ENCODE results near the gene MYL4.

GRCh38 chr17:47240806-47241205, 31.7 kb downstream of the MYL4 start:
- TF ChIP-seq HCFC1 (IDR thresholded peaks at IDR 0.05; ENCODE audit: low read length) = no peak
- TF ChIP-seq TCF12 (IDR thresholded peaks at IDR 0.05; ENCODE audit: low read depth, low read length) = no peak
- TF ChIP-seq CTCF (IDR thresholded peaks at IDR 0.05 in 2 of 3, conservative IDR thresholded peaks at IDR 0.05 in 1 of 3; ENCODE audit: control insufficient read depth in 2 of 3, extremely low read depth in 1 of 3, insufficient read depth in 1 of 3, low read depth in 3 of 3, low read length in 3 of 3) = no peak
- no peak for TF ChIP-seq STAT1 (conservative IDR thresholded peaks at IDR 0.05)
- no peak for TF ChIP-seq PBX3 (IDR thresholded peaks at IDR 0.05; ENCODE audit: insufficient replicate concordance, low read depth, low read length)
- TF ChIP-seq STAT3 (IDR thresholded peaks at IDR 0.05; ENCODE audit: low read depth, low read length) = no peak
- no peak for TF ChIP-seq TAF1 (IDR thresholded peaks at IDR 0.05; ENCODE audit: borderline replicate concordance, low read depth, low read length)
- no peak for TF ChIP-seq POLR2A (IDR thresholded peaks at IDR 0.05; ENCODE audit: low read depth, low read length)
- no peak for TF ChIP-seq POLR2AphosphoS5 (IDR thresholded peaks at IDR 0.05; ENCODE audit: low read length)
- no peak for TF ChIP-seq ZSCAN29 (IDR thresholded peaks at IDR 0.05)
- TF ChIP-seq RFX5 (IDR thresholded peaks at IDR 0.05; ENCODE audit: low read depth, low read length) = no peak
- TF ChIP-seq YBX1 (IDR thresholded peaks at IDR 0.05) = no peak
- no peak for TF ChIP-seq SP1 (IDR thresholded peaks at IDR 0.05; ENCODE audit: low read depth, low read length)

All from GM12878 (cell line).